HG03354 (cell line): Measurements from ENCODE around the gene FAR2.
"Not testable (repeated sequence)": the region's sequence is repeated elsewhere in the genome, so short reads cannot be mapped to it uniquely, and the experiment has no call there.

Experiments
- ATAC-seq: cut with Tn5 transposase; IDR thresholded peaks from one replicate; pipeline ENCODE4 v1.9.1; 2021; ENCODE audit warnings: mild to moderate bottlenecking; ENCODE audit not compliant: unreplicated experiment, poor library complexity, severe bottlenecking

The FAR2 gene

GRCh38 chr12:29269706-29270408 lies 120.8 kb downstream of the FAR2 start:
- ATAC-seq, result no peak

- no peak for ATAC-seq
These were observed 121.4 kb downstream of the FAR2 start for GRCh38 chr12:29270446-29270845.

GRCh38 chr12:29273178-29273843 lies 124.2 kb downstream of the FAR2 start:
- ATAC-seq, result no peak

- no peak for ATAC-seq
These were observed 126.8 kb downstream of the FAR2 start for GRCh38 chr12:29275834-29276233.

- no peak for ATAC-seq
These were observed 128.2 kb downstream of the FAR2 start for GRCh38 chr12:29277231-29277630.

GRCh38 chr12:29278673-29279420 lies 129.8 kb downstream of the FAR2 start:
- ATAC-seq, result no peak

- no peak for ATAC-seq
These were observed 132.4 kb downstream of the FAR2 start for GRCh38 chr12:29281371-29282005.

GRCh38 chr12:29282031-29282816 lies 133.1 kb downstream of the FAR2 start:
- ATAC-seq, result no peak

- ATAC-seq, result no peak
These were observed 135.1 kb downstream of the FAR2 start for GRCh38 chr12:29283969-29284700.

- ATAC-seq, result no peak
These were observed 137.2 kb downstream of the FAR2 start for GRCh38 chr12:29286081-29286790.

- no peak for ATAC-seq
These were observed 138.5 kb downstream of the FAR2 start for GRCh38 chr12:29287622-29288021.

- no peak for ATAC-seq
These were observed 139.0 kb downstream of the FAR2 start for GRCh38 chr12:29288031-29288430.

GRCh38 chr12:29290475-29290874 lies 141.4 kb downstream of the FAR2 start:
- ATAC-seq, result not testable (repeated sequence)

GRCh38 chr12:29291226-29291625 lies 142.1 kb downstream of the FAR2 start:
- ATAC-seq, result no peak

- ATAC-seq, result no peak
These were observed 150.6 kb downstream of the FAR2 start for GRCh38 chr12:29299633-29300032.

GRCh38 chr12:29301114-29301513 lies 152.0 kb downstream of the FAR2 start:
- ATAC-seq, result no peak

GRCh38 chr12:29304388-29304787 lies 155.3 kb downstream of the FAR2 start:
- ATAC-seq, result no peak

GRCh38 chr12:29306266-29306665 lies 157.2 kb downstream of the FAR2 start:
- no peak for ATAC-seq
